HUES48 (cell line): Measurements from ENCODE around the gene KIF5C.

Experiments
- H3K27ac ChIP-seq: one replicate; pipeline ENCODE4 v1.7.0; 2013; ENCODE audit warnings: low read depth, low read length, inconsistent platforms
- H3K27me3 ChIP-seq: 2 replicates; pipeline ENCODE4 v1.6.1; 2013; ENCODE audit warnings: mild to moderate bottlenecking, low read length; ENCODE audit not compliant: control insufficient read depth, insufficient read depth
- H3K36me3 ChIP-seq: 2 replicates; pipeline ENCODE4 v1.6.1; 2013; ENCODE audit warnings: low read length; ENCODE audit not compliant: control insufficient read depth, insufficient read depth
- H3K4me1 ChIP-seq: 2 replicates; pipeline ENCODE4 v1.6.1; 2013; ENCODE audit warnings: mild to moderate bottlenecking, low read length; ENCODE audit not compliant: control insufficient read depth, insufficient read depth
- H3K4me3 ChIP-seq: 2 replicates; pipeline ENCODE4 v1.5.1; 2013; ENCODE audit warnings: mild to moderate bottlenecking, low read depth, low read length
- H3K9ac ChIP-seq: 2 replicates; pipeline ENCODE4 v1.6.1; 2013; ENCODE audit warnings: mild to moderate bottlenecking, low read depth, low read length, moderate library complexity
- H3K9me3 ChIP-seq: 2 replicates; pipeline ENCODE4 v1.6.1; 2013; ENCODE audit warnings: low read length; ENCODE audit not compliant: control insufficient read depth, insufficient read depth

The KIF5C gene

GRCh38 chr2:148943097-148943496 lies 68.1 kb downstream of the KIF5C start:
- Histone ChIP-seq H3K36me3 (peaks cover 47% of the 10 kb centered on the region), H3K27me3 (no peaks in the 10 kb centered on the region), H3K9me3 (no peaks in the 10 kb centered on the region), H3K27ac (no peak overlapping the region), H3K4me1 (0 out of 2 replicates have a peak, but pooled peaks cover 6% of the 10 kb centered on the region), H3K4me3 (no peak overlapping the region), H3K9ac (no peak overlapping the region)

GRCh38 chr2:148944536-148944935 lies 69.5 kb downstream of the KIF5C start:
- Histone ChIP-seq H3K9me3 (no peaks in the 10 kb centered on the region), H3K36me3 (peaks cover 58% of the 10 kb centered on the region)

GRCh38 chr2:148947299-148947698 lies 72.3 kb downstream of the KIF5C start:
- no peaks in the 10 kb centered on the region for H3K9me3 ChIP-seq
- H3K27me3 ChIP-seq, result no peaks in the 10 kb centered on the region
- no peak overlapping the region for H3K9ac ChIP-seq
- H3K27ac ChIP-seq, result no peak overlapping the region
- no peak overlapping the region for H3K4me3 ChIP-seq
- H3K36me3 ChIP-seq, result peaks cover 71% of the 10 kb centered on the region
- no peaks in the 10 kb centered on the region for H3K4me1 ChIP-seq

More at GRCh38 chr2:148944536-148944935, 69.5 kb downstream of the KIF5C start:
- Histone ChIP-seq H3K4me1 (0 out of 2 replicates have a peak, but pooled peaks cover under 1% of the 10 kb centered on the region), H3K27ac (no peak overlapping the region), H3K27me3 (no peaks in the 10 kb centered on the region), H3K4me3 (no peak overlapping the region), H3K9ac (no peak overlapping the region)

- Histone ChIP-seq H3K36me3 (peaks cover 70% of the 10 kb centered on the region), H3K4me1 (no peaks in the 10 kb centered on the region), H3K27me3 (no peaks in the 10 kb centered on the region), H3K4me3 (no peak overlapping the region), H3K9me3 (no peaks in the 10 kb centered on the region), H3K9ac (no peak overlapping the region), H3K27ac (no peak overlapping the region)
Measured at GRCh38 chr2:148948868-148949267, 73.8 kb downstream of the KIF5C start.

- Histone ChIP-seq H3K4me3 (no peak overlapping the region), H3K9me3 (no peaks in the 10 kb centered on the region), H3K9ac (no peak overlapping the region), H3K27me3 (no peaks in the 10 kb centered on the region), H3K4me1 (no peaks in the 10 kb centered on the region), H3K27ac (no peak overlapping the region), H3K36me3 (peaks cover 69% of the 10 kb centered on the region)
Measured at GRCh38 chr2:148949348-148949747, 74.3 kb downstream of the KIF5C start.

GRCh38 chr2:148952621-148953020 lies 77.6 kb downstream of the KIF5C start:
- H3K9ac ChIP-seq, result no peak overlapping the region
- H3K36me3 ChIP-seq, result peaks cover 86% of the 10 kb centered on the region

GRCh38 chr2:148953426-148953825 lies 78.4 kb downstream of the KIF5C start:
- H3K27me3 ChIP-seq, result no peaks in the 10 kb centered on the region
- H3K4me1 ChIP-seq, result no peaks in the 10 kb centered on the region
- no peak overlapping the region for H3K27ac ChIP-seq
- H3K36me3 ChIP-seq, result peaks cover 89% of the 10 kb centered on the region
- no peaks in the 10 kb centered on the region for H3K9me3 ChIP-seq
- no peak overlapping the region for H3K4me3 ChIP-seq
- no peak overlapping the region for H3K9ac ChIP-seq

More at GRCh38 chr2:148952621-148953020, 77.6 kb downstream of the KIF5C start:
- no peaks in the 10 kb centered on the region for H3K9me3 ChIP-seq
- no peak overlapping the region for H3K27ac ChIP-seq
- H3K4me1 ChIP-seq, result no peaks in the 10 kb centered on the region
- H3K27me3 ChIP-seq, result no peaks in the 10 kb centered on the region
- no peak overlapping the region for H3K4me3 ChIP-seq

- H3K9me3 ChIP-seq, result no peaks in the 10 kb centered on the region
- H3K4me1 ChIP-seq, result no peaks in the 10 kb centered on the region
- H3K27ac ChIP-seq, result no peak overlapping the region
- peaks cover 83% of the 10 kb centered on the region for H3K36me3 ChIP-seq
- no peaks in the 10 kb centered on the region for H3K27me3 ChIP-seq
- H3K4me3 ChIP-seq, result no peak overlapping the region
- no peak overlapping the region for H3K9ac ChIP-seq
Measured at GRCh38 chr2:148954536-148954935, 79.5 kb downstream of the KIF5C start.

- Histone ChIP-seq H3K9ac (no peak overlapping the region), H3K4me3 (no peak overlapping the region), H3K36me3 (peaks cover 84% of the 10 kb centered on the region), H3K27ac (no peak overlapping the region), H3K27me3 (no peaks in the 10 kb centered on the region), H3K4me1 (no peaks in the 10 kb centered on the region), H3K9me3 (no peaks in the 10 kb centered on the region)
Measured at GRCh38 chr2:148955798-148956197, 80.8 kb downstream of the KIF5C start.

- H3K27me3 ChIP-seq, result no peaks in the 10 kb centered on the region
- no peak overlapping the region for H3K4me3 ChIP-seq
- no peaks in the 10 kb centered on the region for H3K4me1 ChIP-seq
- no peaks in the 10 kb centered on the region for H3K9me3 ChIP-seq
- no peak overlapping the region for H3K9ac ChIP-seq
- H3K27ac ChIP-seq, result no peak overlapping the region
- peaks cover 80% of the 10 kb centered on the region for H3K36me3 ChIP-seq
Measured at GRCh38 chr2:148957023-148957422, 82.0 kb downstream of the KIF5C start.

GRCh38 chr2:148959745-148960144 lies 84.7 kb downstream of the KIF5C start:
- Histone ChIP-seq H3K36me3 (peaks cover 73% of the 10 kb centered on the region), H3K9ac (no peak overlapping the region), H3K4me1 (no peaks in the 10 kb centered on the region), H3K4me3 (no peak overlapping the region), H3K27me3 (no peaks in the 10 kb centered on the region), H3K27ac (no peak overlapping the region), H3K9me3 (no peaks in the 10 kb centered on the region)

- Histone ChIP-seq H3K4me1 (no peaks in the 10 kb centered on the region), H3K9me3 (no peaks in the 10 kb centered on the region), H3K4me3 (no peak overlapping the region), H3K27me3 (no peaks in the 10 kb centered on the region), H3K36me3 (peaks cover 70% of the 10 kb centered on the region), H3K27ac (no peak overlapping the region), H3K9ac (no peak overlapping the region)
Measured at GRCh38 chr2:148960483-148960882, 85.5 kb downstream of the KIF5C start.
